ENCODE results near the gene ANKRD6. TPM values are rescaled to one million over a fixed set of nuclear protein-coding genes. Genes with fewer than 3 reads are reported as not detected.

Gene ANKRD6
- 5.6 and 6.9 TPM in 2 replicates for total RNA-seq (2014; rRNA removed)
- percentile 38 among the genes with signal in this experiment for Bru-seq, nascent RNA
- percentile 32 among the genes with signal in this experiment for BruChase-seq, experiment 1, labeled RNA remaining after a 6-hour chase
- percentile 40 among the genes with signal in this experiment for BruChase-seq, experiment 2, labeled RNA remaining after a 2-hour chase
- long read RNA-seq, partial matches to known transcripts: 0 of 15 reads
- long read RNA-seq, other reads (novel, unspliced or antisense): 11 of 15 reads

DNA sequence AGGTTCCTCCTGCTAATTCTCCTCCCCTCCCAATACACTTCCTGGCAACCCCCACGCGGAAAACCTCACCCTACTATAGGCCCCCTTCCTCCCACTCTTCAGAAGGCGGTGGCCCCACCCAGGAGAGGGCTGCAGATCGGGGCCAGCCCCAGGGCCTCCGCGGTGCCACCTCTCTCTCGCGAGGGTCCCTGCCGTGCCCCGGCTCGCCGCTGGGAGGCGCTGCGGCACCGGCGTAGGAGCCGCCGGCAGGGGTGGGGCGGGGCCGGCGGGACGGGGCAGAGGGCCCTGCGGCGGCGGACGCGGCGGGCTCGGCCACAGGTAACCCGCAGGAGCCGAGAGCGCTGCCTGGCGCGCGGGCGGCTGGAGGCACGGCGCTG, at the start of gene ANKRD6:
Gene ANKRD6, plus strand, starts transcription at position 278 of the 377 bp plus-strand sequence. CDS start 133,825 bp downstream, outside the sequence.
- TF ChIP-seq EZH2phosphoT487 (IDR thresholded peaks at IDR 0.05; ENCODE audit: borderline replicate concordance, low read length): no peak
- TF ChIP-seq, protein P1, sequence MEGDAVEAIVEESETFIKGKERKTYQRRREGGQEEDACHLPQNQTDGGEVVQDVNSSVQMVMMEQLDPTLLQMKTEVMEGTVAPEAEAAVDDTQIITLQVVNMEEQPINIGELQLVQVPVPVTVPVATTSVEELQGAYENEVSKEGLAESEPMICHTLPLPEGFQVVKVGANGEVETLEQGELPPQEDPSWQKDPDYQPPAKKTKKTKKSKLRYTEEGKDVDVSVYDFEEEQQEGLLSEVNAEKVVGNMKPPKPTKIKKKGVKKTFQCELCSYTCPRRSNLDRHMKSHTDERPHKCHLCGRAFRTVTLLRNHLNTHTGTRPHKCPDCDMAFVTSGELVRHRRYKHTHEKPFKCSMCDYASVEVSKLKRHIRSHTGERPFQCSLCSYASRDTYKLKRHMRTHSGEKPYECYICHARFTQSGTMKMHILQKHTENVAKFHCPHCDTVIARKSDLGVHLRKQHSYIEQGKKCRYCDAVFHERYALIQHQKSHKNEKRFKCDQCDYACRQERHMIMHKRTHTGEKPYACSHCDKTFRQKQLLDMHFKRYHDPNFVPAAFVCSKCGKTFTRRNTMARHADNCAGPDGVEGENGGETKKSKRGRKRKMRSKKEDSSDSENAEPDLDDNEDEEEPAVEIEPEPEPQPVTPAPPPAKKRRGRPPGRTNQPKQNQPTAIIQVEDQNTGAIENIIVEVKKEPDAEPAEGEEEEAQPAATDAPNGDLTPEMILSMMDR (conservative IDR thresholded peaks at IDR 0.05; ENCODE audit: low read depth, low read length): peak; percentile 59
- intact Hi-C loops (cut with micrococcal nuclease): loop anchor here (1.0 to 5.0 kb wide), 2 partner anchors 164 to 177 kb away; no protein-coding TSS in a partner anchor
- peak within 1 kb of the TSS; percentile 83 for H3K4me2 ChIP-seq (ENCODE audit: low read length)
- BruUV-seq (replicated peaks): no TSS peak
- ATAC-seq: peak; percentile 92
- H3K9me3 ChIP-seq (ENCODE audit: low read length): no peaks in the 10 kb centered on the region
- no peaks in the 10 kb centered on the region for H4K20me1 ChIP-seq (ENCODE audit: low read length)
- no peaks in the 10 kb centered on the region for H3K27me3 ChIP-seq (ENCODE audit: low read length)
- no peaks in the 10 kb centered on the region for H3F3A ChIP-seq (ENCODE audit: low read length, unreplicated experiment)
- DNase-seq: peak; percentile 77
- ChIA-PET CTCF (interaction anchor here (0.6 to 1.4 kb wide), 2 partner anchors 166 to 549 kb away, joined by 4 read pairs; no protein-coding TSS in a partner anchor), POLR2A (ENCODE audit: unreplicated experiment) (no interaction called here)
- H3K9me2 ChIP-seq (replicated peaks; ENCODE audit: low read length): no peaks in the 10 kb centered on the region
- H3K9ac ChIP-seq (ENCODE audit: low read length): peak within 1 kb of the TSS; percentile 56; the same call in 1 of the 2 replicates
- no peaks in the 10 kb centered on the region for H3K36me3 ChIP-seq (ENCODE audit: low read depth, low read length)
- no peak within 1 kb of the TSS for H3K27ac ChIP-seq (ENCODE audit: low read length)
- peak within 1 kb of the TSS; percentile 71 for H3K4me3 ChIP-seq (ENCODE audit: low read length)
- no peaks in the 10 kb centered on the region for H3K4me1 ChIP-seq (ENCODE audit: insufficient read depth, low read length)
- H3K79me2 ChIP-seq (ENCODE audit: low read length): no peaks in the 10 kb centered on the region
- H2AFZ ChIP-seq (ENCODE audit: low read length): peak within 1 kb of the TSS; percentile 83

DNA sequence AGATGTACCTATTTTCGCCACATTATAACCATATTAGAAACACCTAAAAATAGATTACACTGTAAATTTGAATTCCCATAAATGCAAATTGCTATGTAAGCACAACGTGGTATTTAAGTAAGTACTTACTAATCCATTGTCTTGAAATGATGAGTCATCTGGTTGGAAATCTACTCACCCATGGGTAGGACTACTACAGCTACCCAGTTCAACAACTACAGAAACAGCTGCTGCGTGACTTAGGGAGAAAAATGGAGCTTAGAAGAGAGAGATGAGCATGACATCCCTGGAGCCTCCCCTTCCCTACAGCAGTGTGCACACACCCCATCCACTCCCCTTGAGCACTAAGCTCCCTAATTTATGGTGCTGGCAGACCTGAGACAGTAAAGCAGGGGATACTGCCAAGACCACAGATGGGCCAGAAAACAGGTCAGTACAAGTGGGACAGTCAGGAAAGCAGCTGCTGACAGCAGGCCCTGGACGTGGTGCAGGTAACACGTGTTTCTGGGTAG, 47.7 kb upstream of the ANKRD6 start:
- Histone ChIP-seq H3K4me3 (ENCODE audit: low read length) (no peak overlapping the region), H3K9ac (ENCODE audit: low read length) (no peak overlapping the region), H3K36me3 (ENCODE audit: low read depth, low read length) (no peaks in the 10 kb centered on the region), H2AFZ (ENCODE audit: low read length) (no peak overlapping the region), H3K27ac (ENCODE audit: low read length) (no peak overlapping the region), H4K20me1 (ENCODE audit: low read length) (no peaks in the 10 kb centered on the region), H3K9me3 (ENCODE audit: low read length) (no peaks in the 10 kb centered on the region), H3K4me1 (ENCODE audit: insufficient read depth, low read length) (peaks cover 10% of the 10 kb centered on the region), H3K79me2 (ENCODE audit: low read length) (no peaks in the 10 kb centered on the region), H3F3A (ENCODE audit: low read length, unreplicated experiment) (no peaks in the 10 kb centered on the region), H3K27me3 (ENCODE audit: low read length) (no peaks in the 10 kb centered on the region), H3K4me2 (ENCODE audit: low read length) (no peak overlapping the region), H3K9me2 (replicated peaks; ENCODE audit: low read length) (no peaks in the 10 kb centered on the region)
- TF ChIP-seq EZH2 (IDR thresholded peaks at IDR 0.05; ENCODE audit: low read length, unreplicated experiment): no peak
- TF ChIP-seq, protein P1 (conservative IDR thresholded peaks at IDR 0.05; ENCODE audit: low read depth, low read length): no peak
- TF ChIP-seq EZH2phosphoT487 (IDR thresholded peaks at IDR 0.05; ENCODE audit: borderline replicate concordance, low read length): no peak
- no TSS peak for BruUV-seq (replicated peaks)
- intact Hi-C loops (cut with micrococcal nuclease): no loop called here
- ATAC-seq (peak; percentile 87), DNase-seq (peak; percentile 66)
- ChIA-PET POLR2A (ENCODE audit: unreplicated experiment) (no interaction called here), CTCF (interaction anchor here (0.6 kb wide), 1 partner anchor 13 kb away, joined by 3 read pairs; no protein-coding TSS in a partner anchor)

- Histone ChIP-seq H3K36me3 (ENCODE audit: low read depth, low read length) (no peaks in the 10 kb centered on the region), H3K4me1 (ENCODE audit: insufficient read depth, low read length) (peaks cover 10% of the 10 kb centered on the region), H3K27ac (ENCODE audit: low read length) (no peak overlapping the region), H2AFZ (ENCODE audit: low read length) (no peak overlapping the region), H3K4me3 (ENCODE audit: low read length) (no peak overlapping the region), H3K9ac (ENCODE audit: low read length) (no peak overlapping the region), H3K9me3 (ENCODE audit: low read length) (no peaks in the 10 kb centered on the region), H3K4me2 (ENCODE audit: low read length) (no peak overlapping the region), H3K79me2 (ENCODE audit: low read length) (no peaks in the 10 kb centered on the region), H3K27me3 (ENCODE audit: low read length) (no peaks in the 10 kb centered on the region), H3F3A (ENCODE audit: low read length, unreplicated experiment) (no peaks in the 10 kb centered on the region), H3K9me2 (replicated peaks; ENCODE audit: low read length) (no peaks in the 10 kb centered on the region), H4K20me1 (ENCODE audit: low read length) (no peaks in the 10 kb centered on the region)
- DNase-seq (no peak), ATAC-seq (no peak)
- intact Hi-C loops (cut with micrococcal nuclease): no loop called here
- no peak for TF ChIP-seq EZH2phosphoT487 (IDR thresholded peaks at IDR 0.05; ENCODE audit: borderline replicate concordance, low read length)
- TF ChIP-seq, protein P1 (conservative IDR thresholded peaks at IDR 0.05; ENCODE audit: low read depth, low read length): no peak
- TF ChIP-seq EZH2 (IDR thresholded peaks at IDR 0.05; ENCODE audit: low read length, unreplicated experiment): no peak
- ChIA-PET POLR2A (ENCODE audit: unreplicated experiment) (no interaction called here), CTCF (no interaction called here)
- no TSS peak for BruUV-seq (replicated peaks)
Observed at GRCh38 chr6:89385846-89386245, 47.1 kb upstream of the ANKRD6 start.

Data from PC-3 (cell line).